ENCODE results near the gene BMP5.

Gene BMP5

DNA sequence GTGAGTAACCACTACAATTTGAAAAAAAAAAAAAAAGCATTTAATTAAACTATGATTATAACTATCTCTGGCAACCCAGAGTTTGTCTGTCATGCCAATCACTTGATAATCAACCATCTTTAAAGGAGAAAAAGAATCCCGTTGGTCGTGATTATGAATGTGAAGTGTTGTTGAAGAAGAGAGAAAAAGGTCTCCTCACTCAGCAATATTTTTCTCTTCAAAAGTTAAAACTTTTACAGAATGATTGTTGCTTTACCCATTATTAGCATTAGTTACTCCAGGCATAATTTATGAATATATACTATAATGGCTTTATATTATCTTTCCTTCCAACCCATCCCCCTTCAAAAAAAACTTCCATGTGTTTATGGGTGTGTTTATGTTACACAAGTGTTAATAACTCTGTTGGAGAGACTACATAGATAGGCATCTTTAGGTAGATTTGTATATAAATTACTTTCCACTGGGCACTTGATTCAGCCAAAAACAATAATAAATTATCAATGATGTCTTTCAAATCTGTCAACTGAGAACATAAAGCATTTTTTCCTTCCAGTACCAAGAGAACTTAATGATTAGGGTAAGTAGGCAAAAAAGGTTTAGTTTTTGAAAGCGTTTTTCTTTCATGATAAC lies 5.1 kb downstream of the BMP5 start:
- DNase-seq, result no peak

DNA sequence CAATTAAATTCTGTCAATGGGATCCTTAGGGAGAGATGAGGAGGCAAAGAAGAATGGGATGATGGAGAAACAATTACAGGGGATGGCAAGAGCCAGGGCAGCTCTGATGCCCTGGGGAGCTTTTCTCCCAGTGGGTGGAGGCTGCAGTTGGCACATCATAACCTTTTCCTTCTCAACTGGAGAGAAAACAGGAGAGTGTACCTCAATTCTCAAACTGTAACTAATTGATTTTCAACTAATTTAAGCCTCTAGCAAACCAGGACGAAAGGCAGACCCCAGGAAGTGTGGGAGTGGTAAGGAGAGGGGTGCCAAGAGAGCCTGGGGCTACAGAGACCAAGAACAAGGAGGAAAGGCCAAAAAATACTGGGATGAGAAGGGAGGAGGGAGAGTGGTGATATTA lies 5.7 kb downstream of the BMP5 start:
- DNase-seq, result peak; percentile 27

- peak; percentile 55 for DNase-seq
Measured at GRCh38 chr6:55868771-55869479, 6.5 kb downstream of the BMP5 start.

GRCh38 chr6:55868176-55868575 lies 7.2 kb downstream of the BMP5 start:
- no peak for DNase-seq

- no peak for DNase-seq
Measured at GRCh38 chr6:55866128-55866527, 9.3 kb downstream of the BMP5 start.

DNA sequence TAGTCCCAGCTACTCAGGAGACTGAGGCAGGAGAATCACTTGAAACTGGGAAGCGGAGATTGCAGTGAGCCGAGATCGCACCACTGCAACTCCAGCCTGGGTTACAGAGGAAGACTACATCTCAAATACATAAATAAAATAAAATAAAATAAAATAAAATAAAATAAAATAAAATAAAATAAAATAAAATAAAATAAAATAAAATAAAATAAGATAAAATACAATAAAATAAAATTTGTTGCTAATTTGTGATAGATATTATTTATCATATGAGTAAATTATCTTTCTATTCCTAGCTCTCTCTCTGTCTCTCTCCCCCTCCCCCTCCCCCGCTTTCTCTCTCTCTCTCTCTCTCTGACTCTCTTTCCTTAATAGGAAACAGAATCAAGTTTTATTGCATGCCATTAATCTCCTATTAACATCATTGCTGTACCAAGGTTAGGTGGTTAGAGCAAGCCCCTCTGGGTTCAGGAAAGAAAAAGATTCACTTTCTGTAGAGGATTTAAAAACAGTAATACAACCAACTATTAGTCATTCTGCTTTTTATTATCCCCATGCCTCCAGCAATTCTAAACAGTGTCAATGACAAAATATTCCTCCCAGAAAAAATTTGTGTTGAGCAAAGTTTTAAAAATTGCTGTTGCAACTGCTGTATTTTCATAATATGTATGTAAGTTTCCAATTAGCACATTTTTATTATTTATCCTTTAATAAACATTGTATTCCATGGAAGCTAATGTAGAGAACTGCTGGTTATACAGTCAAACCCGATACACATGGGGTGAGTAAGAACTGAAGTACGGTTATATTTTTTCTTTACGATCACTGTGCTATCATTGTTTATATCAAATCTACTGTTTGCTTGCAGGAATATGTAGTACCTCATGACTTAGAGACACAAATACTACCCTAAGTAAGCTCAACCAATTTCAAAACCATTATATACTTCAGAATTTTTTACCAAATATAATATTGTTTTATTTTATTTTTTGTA lies 22.1 kb downstream of the BMP5 start:
- DNase-seq, result no peak

DNA sequence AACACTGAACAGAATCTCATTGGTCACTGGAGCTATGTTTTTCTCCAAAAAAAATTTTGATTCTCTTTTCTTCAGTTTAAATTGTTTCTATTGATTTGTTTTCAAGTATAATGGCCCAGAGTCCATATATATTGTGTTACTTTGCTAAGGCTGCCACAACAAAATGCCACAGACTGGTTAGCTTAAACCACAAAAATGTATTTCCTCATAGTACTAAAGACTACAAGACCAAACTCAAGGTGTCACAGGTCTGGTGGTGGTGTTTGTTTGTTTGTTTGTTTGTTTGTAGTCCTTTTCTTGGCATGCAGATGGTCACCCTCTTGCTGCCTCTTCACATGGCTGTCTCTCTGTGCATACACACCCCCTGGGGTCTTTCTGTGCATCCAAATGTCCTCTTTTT lies 34.0 kb downstream of the BMP5 start:
- DNase-seq, result no peak

- DNase-seq, result no peak
Measured at GRCh38 chr6:55839080-55839479, 36.3 kb downstream of the BMP5 start.

- no peak for DNase-seq
Measured at GRCh38 chr6:55836945-55837344, 38.4 kb downstream of the BMP5 start.

DNA sequence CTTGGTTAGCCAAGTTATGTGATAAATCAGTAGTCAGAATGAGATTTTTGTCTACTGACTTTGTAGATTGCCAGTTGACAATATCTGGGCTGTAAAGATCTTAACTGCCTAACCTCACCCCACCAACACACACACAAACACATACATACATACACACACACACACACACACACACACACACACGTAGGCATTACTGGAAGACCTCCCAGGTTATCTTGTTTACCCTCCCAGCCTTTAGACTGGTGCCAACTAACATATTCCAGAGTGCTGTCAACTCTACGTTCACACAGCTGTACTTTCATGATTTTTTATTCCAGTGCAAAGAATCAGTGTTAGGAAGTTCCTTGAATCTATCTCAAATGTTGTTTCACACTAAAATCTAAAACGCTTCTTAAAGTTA lies 38.9 kb downstream of the BMP5 start:
- DNase-seq, result no peak

DNA sequence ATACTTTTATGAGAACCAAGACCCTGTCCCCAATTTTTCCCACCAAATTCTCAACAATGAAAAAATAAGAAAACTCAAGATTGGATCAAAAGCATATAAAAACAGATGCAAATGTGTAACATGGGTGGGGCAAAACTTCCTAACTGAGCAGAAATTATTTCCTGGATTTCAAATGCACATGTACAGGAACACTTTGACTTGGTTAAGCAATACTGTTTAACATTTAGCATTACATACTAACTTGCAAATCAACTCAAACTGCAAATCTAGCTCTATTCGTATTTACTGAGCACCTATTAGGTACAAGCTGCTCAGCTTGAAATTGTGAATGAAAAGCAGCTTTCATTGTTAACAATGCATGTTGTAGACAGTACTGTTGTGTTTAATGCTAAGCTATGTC lies 40.2 kb downstream of the BMP5 start:
- DNase-seq, result no peak

DNA sequence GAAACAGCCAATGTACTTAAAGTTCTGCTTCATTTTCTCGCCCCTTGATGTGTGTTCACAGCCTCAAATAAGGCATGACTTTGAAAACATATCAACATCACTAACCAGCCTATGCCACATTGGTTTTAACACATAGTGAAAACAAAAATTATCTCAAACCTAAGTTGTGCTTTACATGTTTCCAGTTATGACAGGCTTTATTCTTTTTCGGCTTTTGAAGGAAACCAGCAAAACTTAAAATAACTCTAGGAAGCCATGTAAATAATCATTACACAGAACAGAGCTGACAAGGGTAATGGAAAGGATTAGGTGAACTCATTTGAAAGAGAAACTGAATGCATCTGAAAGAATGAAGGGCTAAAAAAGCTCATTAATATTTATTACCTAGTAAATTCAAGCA lies 42.1 kb downstream of the BMP5 start:
- no peak for DNase-seq

GRCh38 chr6:55827818-55828522 lies 47.4 kb downstream of the BMP5 start:
- DNase-seq, result no peak

GRCh38 chr6:55826941-55827340 lies 48.4 kb downstream of the BMP5 start:
- no peak for DNase-seq

DNA sequence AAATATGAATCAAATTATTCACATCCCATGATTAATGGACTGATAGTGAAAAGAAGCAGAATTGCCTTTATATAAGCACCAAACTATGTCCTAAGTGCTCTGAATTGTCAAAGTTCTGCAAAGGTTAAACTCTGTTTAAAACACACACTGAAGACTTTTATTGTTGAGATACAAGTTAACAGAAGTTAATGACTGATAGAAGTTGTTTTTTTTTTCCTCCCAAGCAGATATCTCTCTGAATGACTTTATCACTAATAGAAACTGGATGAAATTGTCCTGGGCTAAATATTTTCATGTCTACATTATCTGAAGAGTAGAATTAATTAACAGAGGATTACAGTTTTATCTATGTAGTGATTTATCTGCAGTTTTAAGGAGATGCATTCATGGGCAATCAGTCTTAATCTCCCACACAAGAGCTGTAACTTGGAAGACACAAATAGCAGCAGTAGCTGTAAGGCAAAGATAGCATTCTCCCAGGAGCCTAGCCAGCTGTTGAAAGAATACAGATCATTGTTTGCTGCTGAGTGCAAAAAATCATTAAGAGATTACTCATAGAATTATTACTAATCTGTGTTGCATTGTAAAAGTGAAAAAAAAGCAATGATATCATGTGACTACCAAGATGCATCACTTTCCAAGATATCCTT lies 49.9 kb downstream of the BMP5 start:
- DNase-seq, result no peak

DNA sequence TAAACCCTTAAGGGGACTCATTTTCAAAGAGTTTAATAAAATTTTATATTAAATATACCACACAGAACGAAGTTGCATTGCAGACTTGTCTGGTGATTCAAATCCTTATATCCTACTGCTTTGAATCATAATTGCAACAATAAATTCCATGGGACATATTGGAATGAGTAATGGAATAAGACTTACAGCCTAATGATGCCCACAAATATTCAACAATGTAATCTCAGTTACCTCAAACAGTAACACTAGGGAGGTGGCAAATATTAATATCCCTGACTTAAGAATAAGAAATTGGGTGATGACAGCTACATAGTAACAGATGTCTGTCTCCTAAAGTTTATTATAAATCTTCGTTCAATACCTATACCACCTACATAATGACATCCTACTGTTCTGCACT lies 52.6 kb downstream of the BMP5 start:
- DNase-seq, result no peak

DNA sequence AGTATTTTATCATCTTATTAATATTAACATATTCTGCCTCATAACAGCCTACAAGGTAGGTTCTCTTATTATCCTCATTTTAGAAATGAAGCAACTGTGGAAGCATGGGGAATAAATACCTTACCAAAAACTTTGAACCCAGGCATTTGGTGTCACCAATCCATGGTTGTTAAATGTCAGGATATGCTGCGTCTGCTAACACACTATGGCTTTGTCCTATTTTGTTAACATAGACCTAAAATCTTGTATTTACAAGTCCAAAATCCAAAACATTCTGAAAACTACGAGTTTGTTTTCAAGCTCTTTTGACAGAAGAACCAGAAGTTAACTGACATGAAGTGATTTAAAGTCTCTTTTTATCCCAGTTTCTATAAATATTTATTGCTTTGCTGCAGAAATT lies 53.4 kb downstream of the BMP5 start:
- DNase-seq, result no peak

DNA sequence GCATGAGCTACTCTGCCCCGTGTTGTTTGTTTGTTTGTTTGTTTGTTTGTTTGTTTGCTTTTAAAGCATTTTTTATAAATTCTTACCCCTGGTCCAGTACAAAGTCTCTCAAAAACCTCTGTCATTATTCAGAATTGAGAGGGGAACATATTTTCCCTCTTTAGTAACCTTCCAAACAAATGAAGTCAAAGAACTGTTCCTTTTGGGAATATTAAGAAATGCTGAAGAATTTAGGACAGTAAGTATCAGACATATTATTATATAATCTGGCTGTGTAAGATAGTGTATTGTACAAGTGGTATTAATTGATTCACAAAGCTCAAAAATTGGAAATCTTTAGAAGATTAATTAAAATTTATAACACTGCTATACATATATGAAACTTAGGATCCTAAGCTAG lies 54.7 kb downstream of the BMP5 start:
- DNase-seq, result no peak

- no peak for DNase-seq
Measured at GRCh38 chr6:55819811-55820210, 55.6 kb downstream of the BMP5 start.

- no peak for DNase-seq
Measured at GRCh38 chr6:55818482-55818881, 56.9 kb downstream of the BMP5 start.

- no peak for DNase-seq
Measured at GRCh38 chr6:55812509-55812908, 62.9 kb downstream of the BMP5 start.

GRCh38 chr6:55811074-55811473 lies 64.3 kb downstream of the BMP5 start:
- no peak for DNase-seq

DNA sequence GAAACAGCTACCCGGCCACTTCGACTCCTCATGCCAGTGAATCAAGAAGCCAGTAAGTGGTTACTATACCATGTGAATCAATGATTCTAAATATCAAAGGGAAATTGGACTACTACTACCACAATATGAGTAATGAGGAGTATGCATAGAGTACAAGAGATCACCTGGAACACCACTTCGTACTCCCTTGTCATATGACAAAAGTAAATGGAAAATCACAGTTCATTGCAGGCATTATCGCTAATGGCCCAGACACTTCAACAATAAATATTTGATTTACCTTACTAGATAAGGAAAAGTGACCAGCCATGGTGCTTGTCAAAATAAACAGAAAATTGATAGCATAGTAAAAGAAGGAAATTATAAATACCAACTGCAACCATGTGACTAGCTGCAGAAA lies 73.1 kb downstream of the BMP5 start:
- DNase-seq, result no peak
